HEK293T (cell line): ENCODE data around the gene SUSD3.

ENCODE experiments used
- BHLHE40 ChIP-seq: fragments of 450-650 bp; IDR thresholded peaks from 2 replicates; pipeline ENCODE4 v1.6.1; 2016; ENCODE audit warnings: mild to moderate bottlenecking, moderate library complexity, borderline replicate concordance
- FOXM1 ChIP-seq: fragments of 450-650 bp; IDR thresholded peaks from 2 replicates; pipeline ENCODE4 v1.6.1; 2017; ENCODE audit warnings: mild to moderate bottlenecking, borderline replicate concordance
- SUZ12 ChIP-seq: fragments of 450-650 bp; IDR thresholded peaks from 2 replicates; pipeline ENCODE4 v1.6.1; 2016; ENCODE audit warnings: mild to moderate bottlenecking
- TARDBP ChIP-seq: fragments of 450-650 bp; IDR thresholded peaks from 2 replicates; pipeline ENCODE4 v1.6.1; 2016

- no peak for TF ChIP-seq FOXM1
- no peak for TF ChIP-seq TARDBP
- no peak for TF ChIP-seq SUZ12
- no peak for TF ChIP-seq BHLHE40
These were observed 60.6 kb downstream of the SUSD3 start for GRCh38 chr9:93118863-93119702.
